WTC11 (cell line): ENCODE results near the gene MYMK.

Experiments used
- ATF3 ChIP-seq: sonication (generic); formaldehyde crosslinking; conservative IDR thresholded peaks from 2 replicates; pipeline ENCODE4 v1.8.1; 2022; ENCODE audit warnings: mild to moderate bottlenecking, missing genetic modification reagents
- CBFB ChIP-seq: sonication (generic); formaldehyde crosslinking; IDR thresholded peaks from 2 replicates; pipeline ENCODE4 v1.8.1; 2022; ENCODE audit warnings: mild to moderate bottlenecking, low read depth, missing genetic modification reagents
- CTCF ChIP-seq: fragments of 200-600 bp; IDR thresholded peaks from 2 replicates; pipeline ENCODE4 v1.8.0; 2022; ENCODE audit warnings: antibody characterized with exemption
- E2F4 ChIP-seq: sonication (generic); formaldehyde crosslinking; IDR thresholded peaks from 2 replicates; pipeline ENCODE4 v1.8.1; 2022; ENCODE audit warnings: low read depth, mild to moderate bottlenecking, moderate library complexity, missing genetic modification reagents, borderline replicate concordance
- FOXJ3 ChIP-seq: sonication (generic); formaldehyde crosslinking; IDR thresholded peaks from 2 replicates; pipeline ENCODE4 v1.9.0; 2021; ENCODE audit warnings: missing genetic modification reagents, mild to moderate bottlenecking, borderline replicate concordance
- HMGXB4 ChIP-seq: sonication (generic); formaldehyde crosslinking; IDR thresholded peaks from 2 replicates; pipeline ENCODE4 v1.8.1; 2023; ENCODE audit warnings: mild to moderate bottlenecking, moderate library complexity, missing genetic modification reagents
- SMAD3 ChIP-seq: sonication (generic); formaldehyde crosslinking; IDR thresholded peaks from 2 replicates; pipeline ENCODE4 v1.8.0; 2022; ENCODE audit warnings: missing genetic modification reagents, mild to moderate bottlenecking, borderline replicate concordance
- SOX15 ChIP-seq: fragments of 250-450 bp; sonication (Bioruptor Pico); IDR thresholded peaks from 2 replicates; pipeline ENCODE4 v1.9.0; 2021; ENCODE audit warnings: mild to moderate bottlenecking
- USF2 ChIP-seq: sonication (generic); formaldehyde crosslinking; IDR thresholded peaks from 2 replicates; pipeline ENCODE4 v1.8.1; 2023; ENCODE audit warnings: mild to moderate bottlenecking, missing genetic modification reagents, moderate library complexity
- TF ChIP-seq, protein P1 (sequence below): sonication (generic); formaldehyde crosslinking; IDR thresholded peaks from 2 replicates; pipeline ENCODE4 v1.8.0; 2023; ENCODE audit warnings: missing genetic modification reagents
- TF ChIP-seq, protein P2 (sequence below): sonication (generic); formaldehyde crosslinking; IDR thresholded peaks from 2 replicates; pipeline ENCODE4 v1.8.1; 2023; ENCODE audit warnings: mild to moderate bottlenecking, missing genetic modification reagents
- TF ChIP-seq, protein P3 (sequence below): fragments of 250-450 bp; sonication (Bioruptor Pico); IDR thresholded peaks from 2 replicates; pipeline ENCODE4 v1.9.0; 2021; ENCODE audit warnings: mild to moderate bottlenecking
- TF ChIP-seq, protein P4 (sequence below): sonication (generic); formaldehyde crosslinking; IDR thresholded peaks from 2 replicates; pipeline ENCODE4 v1.8.0; 2022; ENCODE audit warnings: mild to moderate bottlenecking, missing genetic modification reagents

DNA sequence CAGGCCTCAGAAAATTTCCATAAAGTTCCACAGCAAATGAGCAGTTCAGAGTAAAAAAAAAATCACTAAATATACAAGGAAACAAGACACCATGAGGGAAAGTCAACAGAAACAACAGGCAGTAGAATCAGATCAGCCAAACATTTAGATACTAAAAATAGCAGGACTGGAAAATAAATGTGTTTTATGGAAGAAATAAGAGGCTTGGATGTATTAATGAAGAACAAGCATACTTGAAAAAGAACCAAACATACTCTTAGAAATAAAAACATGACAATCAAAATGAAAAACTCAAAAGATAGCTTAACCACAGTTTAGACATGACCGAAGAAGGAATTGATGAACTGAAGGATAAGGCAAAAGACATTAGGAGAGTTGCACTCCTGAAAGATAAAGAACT is 22.6 kb downstream of the MYMK start:
- TF ChIP-seq CBFB (CRISPR knock-in tag) (no peak), HMGXB4 (CRISPR knock-in tag) (no peak), CTCF (no peak), ATF3 (CRISPR knock-in tag) (no peak), FOXJ3 (CRISPR knock-in tag) (no peak), USF2 (CRISPR knock-in tag) (no peak), SOX15 (CRISPR knock-in tag) (no peak), E2F4 (CRISPR knock-in tag) (no peak), SMAD3 (CRISPR knock-in tag) (no peak)
- TF ChIP-seq, protein P1, sequence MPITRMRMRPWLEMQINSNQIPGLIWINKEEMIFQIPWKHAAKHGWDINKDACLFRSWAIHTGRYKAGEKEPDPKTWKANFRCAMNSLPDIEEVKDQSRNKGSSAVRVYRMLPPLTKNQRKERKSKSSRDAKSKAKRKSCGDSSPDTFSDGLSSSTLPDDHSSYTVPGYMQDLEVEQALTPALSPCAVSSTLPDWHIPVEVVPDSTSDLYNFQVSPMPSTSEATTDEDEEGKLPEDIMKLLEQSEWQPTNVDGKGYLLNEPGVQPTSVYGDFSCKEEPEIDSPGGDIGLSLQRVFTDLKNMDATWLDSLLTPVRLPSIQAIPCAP (CRISPR knock-in tag), result no peak
- TF ChIP-seq, protein P2, sequence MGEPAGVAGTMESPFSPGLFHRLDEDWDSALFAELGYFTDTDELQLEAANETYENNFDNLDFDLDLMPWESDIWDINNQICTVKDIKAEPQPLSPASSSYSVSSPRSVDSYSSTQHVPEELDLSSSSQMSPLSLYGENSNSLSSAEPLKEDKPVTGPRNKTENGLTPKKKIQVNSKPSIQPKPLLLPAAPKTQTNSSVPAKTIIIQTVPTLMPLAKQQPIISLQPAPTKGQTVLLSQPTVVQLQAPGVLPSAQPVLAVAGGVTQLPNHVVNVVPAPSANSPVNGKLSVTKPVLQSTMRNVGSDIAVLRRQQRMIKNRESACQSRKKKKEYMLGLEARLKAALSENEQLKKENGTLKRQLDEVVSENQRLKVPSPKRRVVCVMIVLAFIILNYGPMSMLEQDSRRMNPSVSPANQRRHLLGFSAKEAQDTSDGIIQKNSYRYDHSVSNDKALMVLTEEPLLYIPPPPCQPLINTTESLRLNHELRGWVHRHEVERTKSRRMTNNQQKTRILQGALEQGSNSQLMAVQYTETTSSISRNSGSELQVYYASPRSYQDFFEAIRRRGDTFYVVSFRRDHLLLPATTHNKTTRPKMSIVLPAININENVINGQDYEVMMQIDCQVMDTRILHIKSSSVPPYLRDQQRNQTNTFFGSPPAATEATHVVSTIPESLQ (CRISPR knock-in tag), result no peak
- TF ChIP-seq, protein P3, sequence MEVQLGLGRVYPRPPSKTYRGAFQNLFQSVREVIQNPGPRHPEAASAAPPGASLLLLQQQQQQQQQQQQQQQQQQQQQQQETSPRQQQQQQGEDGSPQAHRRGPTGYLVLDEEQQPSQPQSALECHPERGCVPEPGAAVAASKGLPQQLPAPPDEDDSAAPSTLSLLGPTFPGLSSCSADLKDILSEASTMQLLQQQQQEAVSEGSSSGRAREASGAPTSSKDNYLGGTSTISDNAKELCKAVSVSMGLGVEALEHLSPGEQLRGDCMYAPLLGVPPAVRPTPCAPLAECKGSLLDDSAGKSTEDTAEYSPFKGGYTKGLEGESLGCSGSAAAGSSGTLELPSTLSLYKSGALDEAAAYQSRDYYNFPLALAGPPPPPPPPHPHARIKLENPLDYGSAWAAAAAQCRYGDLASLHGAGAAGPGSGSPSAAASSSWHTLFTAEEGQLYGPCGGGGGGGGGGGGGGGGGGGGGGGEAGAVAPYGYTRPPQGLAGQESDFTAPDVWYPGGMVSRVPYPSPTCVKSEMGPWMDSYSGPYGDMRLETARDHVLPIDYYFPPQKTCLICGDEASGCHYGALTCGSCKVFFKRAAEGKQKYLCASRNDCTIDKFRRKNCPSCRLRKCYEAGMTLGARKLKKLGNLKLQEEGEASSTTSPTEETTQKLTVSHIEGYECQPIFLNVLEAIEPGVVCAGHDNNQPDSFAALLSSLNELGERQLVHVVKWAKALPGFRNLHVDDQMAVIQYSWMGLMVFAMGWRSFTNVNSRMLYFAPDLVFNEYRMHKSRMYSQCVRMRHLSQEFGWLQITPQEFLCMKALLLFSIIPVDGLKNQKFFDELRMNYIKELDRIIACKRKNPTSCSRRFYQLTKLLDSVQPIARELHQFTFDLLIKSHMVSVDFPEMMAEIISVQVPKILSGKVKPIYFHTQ (CRISPR knock-in tag), result no peak
- TF ChIP-seq, protein P4, sequence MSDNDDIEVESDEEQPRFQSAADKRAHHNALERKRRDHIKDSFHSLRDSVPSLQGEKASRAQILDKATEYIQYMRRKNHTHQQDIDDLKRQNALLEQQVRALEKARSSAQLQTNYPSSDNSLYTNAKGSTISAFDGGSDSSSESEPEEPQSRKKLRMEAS (CRISPR knock-in tag), result no peak
